HEK293 (cell line): ENCODE results near the gene ACSL5.

Experiments
- CTCF ChIA-PET: fragments of 350-600 bp; formaldehyde crosslinking; extraction: SDS; loops from one replicate; lab custom pipeline; 2021; ENCODE audit warnings: antibody characterized with exemption; lab: Yijun Ruan, JAX
- POLR2A ChIA-PET: fragments of 300-600 bp; formaldehyde crosslinking; extraction: SDS; loops from one replicate; lab custom pipeline; 2020; ENCODE audit warnings: antibody characterized with exemption, inconsistent platforms; lab: Yijun Ruan, JAX
- H3K27ac ChIP-seq: fragments of 200-500 bp; sonication (Bioruptor generic); 2 replicates; pipeline ENCODE4 v1.5.1; 2014; ENCODE audit warnings: low read depth, low read length, control low read depth, inconsistent platforms; ENCODE audit errors: extremely low read depth
- H3K36me3 ChIP-seq, 2 experiments: fragments of 200-500 bp in 1 of 2; sonication (Bioruptor generic) in 1 of 2; 1 replicate in 1 of 2; 2 replicates in 1 of 2; pipeline ENCODE4 v1.5.1; 2014 to 2017; ENCODE audit warnings: inconsistent platforms in 2 of 2, low read length in 2 of 2; ENCODE audit not compliant: control insufficient read depth in 2 of 2, insufficient read depth in 1 of 2
- H3K4me1 ChIP-seq: fragments of 200-500 bp; sonication (Bioruptor generic); 2 replicates; pipeline ENCODE4 v1.5.1; 2014; ENCODE audit warnings: mild to moderate bottlenecking, low read length, inconsistent platforms; ENCODE audit not compliant: control insufficient read depth, insufficient read depth
- H3K4me3 ChIP-seq: 2 replicates; pipeline ENCODE4 v1.5.1; 2011; ENCODE audit warnings: low read depth, mild to moderate bottlenecking, control low read depth, low read length, moderate library complexity
- H3K9me3 ChIP-seq: fragments of 200-500 bp; sonication (Bioruptor generic); 2 replicates; pipeline ENCODE4 v1.5.1; 2014; ENCODE audit warnings: low read depth, low read length, inconsistent platforms; ENCODE audit not compliant: control insufficient read depth, insufficient read depth
- KLF1 ChIP-seq: fragments of 450-650 bp; formaldehyde crosslinking; IDR thresholded peaks from 2 replicates; pipeline ENCODE4 v1.5.1; 2016; ENCODE audit warnings: missing biosample characterization, missing genetic modification characterization
- KLF16 ChIP-seq: fragments of 450-650 bp; formaldehyde crosslinking; IDR thresholded peaks from 2 replicates; pipeline ENCODE4 v1.5.1; 2017; ENCODE audit warnings: missing biosample characterization, missing genetic modification characterization
- OSR2 ChIP-seq: fragments of 450-650 bp; formaldehyde crosslinking; IDR thresholded peaks from 2 replicates; pipeline ENCODE4 v1.5.1; 2016; ENCODE audit warnings: missing biosample characterization, missing genetic modification characterization
- OVOL3 ChIP-seq: fragments of 450-650 bp; formaldehyde crosslinking; IDR thresholded peaks from 2 replicates; pipeline ENCODE4 v1.5.1; 2016; ENCODE audit warnings: missing biosample characterization, missing genetic modification characterization
- PRDM4 ChIP-seq: fragments of 450-650 bp; formaldehyde crosslinking; IDR thresholded peaks from 2 replicates; pipeline ENCODE4 v1.5.1; 2017; ENCODE audit warnings: missing biosample characterization, missing genetic modification characterization
- REPIN1 ChIP-seq: fragments of 450-650 bp; formaldehyde crosslinking; IDR thresholded peaks from 2 replicates; pipeline ENCODE4 v1.5.1; 2017; ENCODE audit warnings: missing biosample characterization, missing genetic modification characterization, low read depth
- SP2 ChIP-seq: fragments of 450-650 bp; formaldehyde crosslinking; IDR thresholded peaks from 2 replicates; pipeline ENCODE4 v1.5.1; 2016; ENCODE audit warnings: missing biosample characterization, missing genetic modification characterization
- YY1 ChIP-seq: fragments of 450-650 bp; formaldehyde crosslinking; IDR thresholded peaks from 2 replicates; pipeline ENCODE4 v1.5.1; 2018; ENCODE audit warnings: missing biosample characterization, missing genetic modification characterization
- YY2 ChIP-seq: fragments of 450-650 bp; formaldehyde crosslinking; IDR thresholded peaks from 2 replicates; pipeline ENCODE4 v1.5.1; 2016; ENCODE audit warnings: missing biosample characterization, missing genetic modification characterization
- ZNF169 ChIP-seq: fragments of 450-650 bp; formaldehyde crosslinking; IDR thresholded peaks from 2 replicates; pipeline ENCODE4 v1.5.1; 2016; ENCODE audit warnings: missing biosample characterization, missing genetic modification characterization
- ZNF184 ChIP-seq: fragments of 450-650 bp; IDR thresholded peaks from 2 replicates; pipeline ENCODE4 v1.5.1; 2018; ENCODE audit warnings: missing biosample characterization, mild to moderate bottlenecking, missing genetic modification characterization
- ZNF24 ChIP-seq: fragments of 450-650 bp; formaldehyde crosslinking; IDR thresholded peaks from 2 replicates; pipeline ENCODE4 v1.5.1; 2016; ENCODE audit warnings: missing biosample characterization, missing genetic modification characterization
- ZNF341 ChIP-seq: fragments of 450-650 bp; formaldehyde crosslinking; IDR thresholded peaks from 2 replicates; pipeline ENCODE4; 2016; ENCODE audit warnings: low read depth, missing biosample characterization, missing genetic modification characterization
- ZNF423 ChIP-seq: fragments of 450-650 bp; formaldehyde crosslinking; IDR thresholded peaks from 2 replicates; pipeline ENCODE4 v1.5.1; 2016; ENCODE audit warnings: missing biosample characterization, missing genetic modification characterization
- ZNF560 ChIP-seq: fragments of 450-650 bp; formaldehyde crosslinking; IDR thresholded peaks from 2 replicates; pipeline ENCODE4 v1.5.1; 2017; ENCODE audit warnings: missing biosample characterization, missing genetic modification characterization, borderline replicate concordance
- ZNF571 ChIP-seq: fragments of 450-650 bp; formaldehyde crosslinking; IDR thresholded peaks from 2 replicates; pipeline ENCODE4 v1.5.0; 2017; ENCODE audit warnings: missing biosample characterization, missing genetic modification characterization
- ZNF777 ChIP-seq: fragments of 450-650 bp; formaldehyde crosslinking; IDR thresholded peaks from 2 replicates; pipeline ENCODE4 v1.5.1; 2017; ENCODE audit warnings: missing biosample characterization, missing genetic modification characterization, borderline replicate concordance
- ZXDB ChIP-seq: fragments of 450-650 bp; formaldehyde crosslinking; IDR thresholded peaks from 2 replicates; pipeline ENCODE4 v1.5.1; 2016; ENCODE audit warnings: missing biosample characterization, missing genetic modification characterization
- TF ChIP-seq, protein P1 (sequence below): fragments of 450-650 bp; formaldehyde crosslinking; IDR thresholded peaks from 2 replicates; pipeline ENCODE4 v1.5.1; 2017; ENCODE audit warnings: missing biosample characterization, mild to moderate bottlenecking, missing genetic modification characterization, moderate library complexity

Gene ACSL5

DNA sequence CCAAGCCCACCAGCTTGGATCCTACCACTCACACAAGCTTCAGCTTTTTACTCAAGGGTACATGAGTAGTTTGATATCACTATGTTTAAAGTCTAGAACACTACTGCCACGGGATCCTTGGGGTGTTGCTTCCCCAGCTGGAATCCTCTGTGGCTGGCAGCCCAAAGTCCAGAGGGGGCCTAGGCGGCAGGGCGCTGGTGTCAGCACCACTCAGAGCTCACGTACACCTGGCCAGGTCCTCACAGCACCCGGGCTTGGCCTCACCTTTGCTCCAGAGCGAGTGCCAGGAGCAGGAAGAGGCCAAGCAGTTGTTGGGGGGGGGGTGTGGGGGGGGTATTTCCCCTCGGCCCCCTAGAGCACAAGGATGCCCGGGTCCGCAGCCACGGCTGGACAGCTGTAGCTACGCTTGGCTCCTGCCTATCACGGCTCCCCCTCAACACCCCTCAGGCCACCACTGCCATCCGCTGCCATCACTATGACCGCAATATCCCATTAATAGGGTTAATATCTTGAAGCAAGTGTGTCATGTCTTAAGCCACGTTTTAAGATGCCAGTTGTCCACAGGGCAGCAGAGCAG is 55.8 kb downstream of the ACSL5 start:
- Histone ChIP-seq H3K4me3 (no peak overlapping the region), H3K36me3 (peaks cover 39 to 56% of the 10 kb centered on the region in 2 experiments), H3K9me3 (no peaks in the 10 kb centered on the region), H3K27ac (no peak overlapping the region), H3K4me1 (no peaks in the 10 kb centered on the region)
- no peak for TF ChIP-seq ZNF777 (tag by site-specific recombination)
- ChIA-PET POLR2A (interaction anchor here (0.6 to 1.3 kb wide), 2 partner anchors 17 to 596 kb away, joined by 3 read pairs; partner anchors contain the start of gene VTI1A), CTCF (interaction anchor here (1.3 kb wide), 1 partner anchor 114 kb away, joined by 3 read pairs; no protein-coding TSS in a partner anchor)

GRCh38 chr10:112433136-112433535 is 59.2 kb downstream of the ACSL5 start:
- TF ChIP-seq OSR2 (tag by site-specific recombination) (no peak), KLF16 (no peak), ZNF24 (no peak), ZNF169 (tag by site-specific recombination) (no peak), ZXDB (no peak), ZNF341 (tag by site-specific recombination) (no peak), OVOL3 (tag by site-specific recombination) (no peak), PRDM4 (tag by site-specific recombination) (no peak), SP2 (no peak), ZNF184 (tag by site-specific recombination) (no peak), ZNF571 (tag by site-specific recombination) (no peak), YY2 (tag by site-specific recombination) (no peak), ZNF560 (tag by site-specific recombination) (no peak), KLF1 (tag by site-specific recombination) (no peak), ZNF423 (tag by site-specific recombination) (no peak), YY1 (tag by site-specific recombination) (no peak), REPIN1 (tag by site-specific recombination) (no peak)
- TF ChIP-seq, protein P1, sequence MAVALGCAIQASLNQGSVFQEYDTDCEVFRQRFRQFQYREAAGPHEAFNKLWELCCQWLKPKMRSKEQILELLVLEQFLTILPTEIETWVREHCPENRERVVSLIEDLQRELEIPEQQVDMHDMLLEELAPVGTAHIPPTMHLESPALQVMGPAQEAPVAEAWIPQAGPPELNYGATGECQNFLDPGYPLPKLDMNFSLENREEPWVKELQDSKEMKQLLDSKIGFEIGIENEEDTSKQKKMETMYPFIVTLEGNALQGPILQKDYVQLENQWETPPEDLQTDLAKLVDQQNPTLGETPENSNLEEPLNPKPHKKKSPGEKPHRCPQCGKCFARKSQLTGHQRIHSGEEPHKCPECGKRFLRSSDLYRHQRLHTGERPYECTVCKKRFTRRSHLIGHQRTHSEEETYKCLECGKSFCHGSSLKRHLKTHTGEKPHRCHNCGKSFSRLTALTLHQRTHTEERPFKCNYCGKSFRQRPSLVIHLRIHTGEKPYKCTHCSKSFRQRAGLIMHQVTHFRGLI (tag by site-specific recombination), result no peak
- Histone ChIP-seq H3K9me3 (no peaks in the 10 kb centered on the region), H3K27ac (no peak overlapping the region), H3K4me3 (no peak overlapping the region), H3K4me1 (no peaks in the 10 kb centered on the region), H3K36me3 (peaks cover 52 to 79% of the 10 kb centered on the region in 2 experiments)
- ChIA-PET CTCF (interaction anchor here (0.8 to 1.1 kb wide), 3 partner anchors 33 to 119 kb away, joined by 3 to 4 read pairs (median 3); no protein-coding TSS in a partner anchor), POLR2A (no interaction called here)
